Breast epithelium (tissue), 3 donors: Measurements from ENCODE around the gene HIP1R.

Source experiments
- CTCF ChIP-seq, 3 donors: fragments of 450-650 bp; IDR thresholded peaks; one replicate each; pipeline ENCODE4 v1.5.1; 2016 to 2017; ENCODE audit warnings: antibody characterized with exemption in 3 of 3, mild to moderate bottlenecking in 3 of 3, moderate library complexity in 3 of 3
- POLR2AphosphoS5 ChIP-seq, 3 donors: sonication (generic); formaldehyde crosslinking; IDR thresholded peaks; one replicate each; pipeline ENCODE4 v1.6.1; 2017; ENCODE audit warnings: antibody characterized with exemption in 3 of 3

- TF ChIP-seq CTCF (IDR thresholded peaks at IDR 0.05) (no peak), POLR2AphosphoS5 (IDR thresholded peaks at IDR 0.05) (no peak)
Observed at GRCh38 chr12:122866950-122867607, 31.8 kb downstream of the HIP1R start.
